HCT116 (cell line): ENCODE results near the gene RBM8A. TPM values are rescaled to one million over a fixed set of nuclear protein-coding genes. Genes with fewer than 3 reads are reported as not detected.

ENCODE experiments used
- ATAC-seq: fragments of 200-7000 bp; cut with Tn5 transposase; 2 replicates; pipeline ENCODE4 v1.9.1; 2020; ENCODE audit warnings: mild to moderate bottlenecking, moderate library complexity
- BruUV-seq: library from RNA; stranded (reverse); fragments of 400-500 nt; replicated peaks from 2 replicates; lab custom pipeline; 2021; lab: Mats Ljungman, UMichigan
- CTCF ChIA-PET: fragments of 300-600 bp; sonication (Branson Sonifier 250); formaldehyde crosslinking; loops from one replicate; lab custom pipeline; 2021; ENCODE audit warnings: antibody characterized with exemption; lab: Charles Lee
- POLR2A ChIA-PET: fragments of 300-600, 350-600 bp; sonication (Branson Sonifier 250); formaldehyde crosslinking; loops from one replicate; lab custom pipeline; 2021; ENCODE audit warnings: antibody characterized with exemption; lab: Charles Lee
- RAD21 ChIA-PET, 2 experiments: fragments of 300-600 bp; sonication (Branson Sonifier 250); formaldehyde crosslinking; loops; one replicate each; lab custom pipeline; 2023; ENCODE audit warnings: low total read pairs in 2 of 2; ENCODE audit not compliant: uncharacterized antibody in 2 of 2, unreplicated experiment in 2 of 2, low non-redundant PET in 1 of 2; lab: Charles Lee
- DNase-seq: peaks from one replicate; pipeline ENCODE4 v3.0.0-alpha.2; 2010; ENCODE audit warnings: low read depth, low spot score
- H2AFZ ChIP-seq: fragments of 200-600 bp; shearing (Covaris generic), sonication (generic); 2 replicates; pipeline ENCODE4 v1.6.1; 2017; ENCODE audit warnings: low read depth, mixed run types, mixed read lengths, antibody characterized with exemption, low read length; ENCODE audit not compliant: poor library complexity, severe bottlenecking
- H3K27ac ChIP-seq: 2 replicates; pipeline ENCODE4 v1.5.1; 2012; ENCODE audit warnings: low read depth, low read length
- H3K27me3 ChIP-seq: fragments of 200-600 bp; sonication (generic); 2 replicates; pipeline ENCODE4 v1.6.1; 2016; ENCODE audit warnings: mixed run types, low read length, mixed read lengths; ENCODE audit not compliant: insufficient read depth
- H3K36me3 ChIP-seq, 2 experiments: fragments of 200-500 bp in 1 of 2; fragments of 200-600 bp in 1 of 2; sonication (Bioruptor generic) in 1 of 2; sonication (generic) in 1 of 2; 2 replicates each; pipeline versions ENCODE4 v1.5.1 to v1.6.1; 2014 to 2016; ENCODE audit warnings: low read length in 2 of 2, inconsistent platforms in 1 of 2, mixed read lengths in 1 of 2, mixed run types in 1 of 2; ENCODE audit not compliant: insufficient read depth in 2 of 2, control insufficient read depth in 1 of 2
- H3K4me1 ChIP-seq, 2 experiments: fragments of 200-600 bp in 1 of 2; sonication (generic) in 1 of 2; 2 replicates each; pipeline versions ENCODE4 v1.5.1 to v1.6.1; 2012 to 2017; ENCODE audit warnings: low read length in 2 of 2, inconsistent platforms in 1 of 2, mild to moderate bottlenecking in 1 of 2, mixed read lengths in 1 of 2, mixed run types in 1 of 2, moderate library complexity in 1 of 2; ENCODE audit not compliant: insufficient read depth in 2 of 2, control insufficient read depth in 1 of 2
- H3K4me2 ChIP-seq: fragments of 200-600 bp; sonication (generic); 2 replicates; pipeline ENCODE4 v1.6.1; 2017; ENCODE audit warnings: mixed run types, low read length, mixed read lengths
- H3K4me3 ChIP-seq, 2 experiments: fragments of 200-600 bp in 1 of 2; sonication (generic) in 1 of 2; replicated peaks in 1 of 2; 2 replicates each; pipeline ENCODE4 v1.5.1; 2011 to 2016; ENCODE audit warnings: low read length in 2 of 2, control low read depth in 1 of 2, low read depth in 1 of 2, mild to moderate bottlenecking in 1 of 2, mixed read lengths in 1 of 2, mixed run types in 1 of 2
- H3K79me2 ChIP-seq: fragments of 200-600 bp; sonication (generic); 2 replicates; pipeline ENCODE4 v1.6.1; 2017; ENCODE audit warnings: mild to moderate bottlenecking, mixed run types, low read length, moderate library complexity, mixed read lengths; ENCODE audit not compliant: insufficient read depth
- H3K9ac ChIP-seq: fragments of 200-600 bp; sonication (generic); 2 replicates; pipeline ENCODE4 v1.6.1; 2016; ENCODE audit warnings: low read length, mixed read lengths
- H3K9me2 ChIP-seq: fragments of 200-600 bp; sonication (generic), shearing (Covaris generic); 2 replicates; pipeline ENCODE4 v1.6.1; 2017; ENCODE audit warnings: mixed run types, mild to moderate bottlenecking, moderate library complexity; ENCODE audit not compliant: insufficient read depth
- H3K9me3 ChIP-seq, 2 experiments: fragments of 200-500 bp in 1 of 2; fragments of 200-600 bp in 1 of 2; sonication (Bioruptor generic) in 1 of 2; sonication (generic) in 1 of 2; 2 replicates each; pipeline ENCODE4 v1.6.1; 2014 to 2017; ENCODE audit warnings: low read length in 2 of 2, mixed read lengths in 2 of 2, inconsistent platforms in 1 of 2, low read depth in 1 of 2, mild to moderate bottlenecking in 1 of 2, mixed run types in 1 of 2, moderate library complexity in 1 of 2; ENCODE audit not compliant: control insufficient read depth in 1 of 2, insufficient read depth in 1 of 2
- H4K20me1 ChIP-seq: fragments of 200-600 bp; sonication (generic), shearing (Covaris generic); 2 replicates; pipeline ENCODE4 v1.6.1; 2017; ENCODE audit warnings: mixed run types, mild to moderate bottlenecking, moderate library complexity; ENCODE audit not compliant: insufficient read depth
- ATF3 ChIP-seq: IDR thresholded peaks from 2 replicates; pipeline ENCODE4 v1.6.1; 2012
- CBX3 ChIP-seq: IDR thresholded peaks from 2 replicates; pipeline ENCODE4 v1.6.1; 2012; ENCODE audit warnings: low read depth
- CEBPB ChIP-seq: IDR thresholded peaks from 2 replicates; pipeline ENCODE4 v1.6.1; 2012; ENCODE audit warnings: low read depth
- CTCF ChIP-seq, 3 experiments: fragments of 200-600 bp in 1 of 3; sonication (generic) in 1 of 3; IDR thresholded peaks in 2 of 3; conservative IDR thresholded peaks in 1 of 3; 2 replicates each; pipeline ENCODE4 v1.5.1; 2012 to 2017; ENCODE audit warnings: low read depth in 2 of 3, low read length in 2 of 3, antibody characterized with exemption in 1 of 3, borderline replicate concordance in 1 of 3, control low read depth in 1 of 3, mild to moderate bottlenecking in 1 of 3, mixed read lengths in 1 of 3, mixed run types in 1 of 3, moderate library complexity in 1 of 3; ENCODE audit not compliant: insufficient read depth in 1 of 3
- ELF1 ChIP-seq: IDR thresholded peaks from 2 replicates; pipeline ENCODE4 v1.6.1; 2012; ENCODE audit warnings: low read depth, borderline replicate concordance
- EZH2phosphoT487 ChIP-seq: fragments of 200-600 bp; IDR thresholded peaks from 2 replicates; pipeline ENCODE4 v1.6.1; 2018; ENCODE audit warnings: antibody characterized with exemption, borderline replicate concordance
- FOSL1 ChIP-seq: IDR thresholded peaks from 2 replicates; pipeline ENCODE4 v1.6.1; 2012; ENCODE audit warnings: low read depth
- MAX ChIP-seq: IDR thresholded peaks from 2 replicates; pipeline ENCODE4 v1.6.1; 2012
- POLR2A ChIP-seq: IDR thresholded peaks from 2 replicates; pipeline ENCODE4 v1.7.0; 2011; ENCODE audit warnings: borderline replicate concordance; ENCODE audit not compliant: insufficient read depth, insufficient read length; ENCODE audit errors: extremely low read depth
- POLR2AphosphoS5 ChIP-seq: IDR thresholded peaks from 2 replicates; pipeline ENCODE4 v1.6.1; 2011; ENCODE audit warnings: mild to moderate bottlenecking, low read depth, low read length, moderate library complexity
- RAD21 ChIP-seq: IDR thresholded peaks from 2 replicates; pipeline ENCODE4 v1.6.1; 2012; ENCODE audit warnings: low read depth, mild to moderate bottlenecking
- SP1 ChIP-seq: IDR thresholded peaks from 2 replicates; pipeline ENCODE4 v1.6.1; 2012; ENCODE audit warnings: low read depth
- TCF7L2 ChIP-seq: IDR thresholded peaks from 2 replicates; pipeline ENCODE4 v1.7.0; 2011; ENCODE audit warnings: borderline replicate concordance, inconsistent platforms; ENCODE audit not compliant: insufficient read depth, insufficient read length; ENCODE audit errors: extremely low read depth
- YY1 ChIP-seq: IDR thresholded peaks from 2 replicates; pipeline ENCODE4 v1.6.1; 2011; ENCODE audit warnings: low read length, low read depth, moderate library complexity, mild to moderate bottlenecking; ENCODE audit not compliant: insufficient replicate concordance; ENCODE audit errors: extremely low read depth
- ZBTB33 ChIP-seq: IDR thresholded peaks from 2 replicates; pipeline ENCODE4 v1.6.1; 2011; ENCODE audit warnings: mild to moderate bottlenecking, low read length, moderate library complexity; ENCODE audit not compliant: insufficient replicate concordance; ENCODE audit errors: extremely low read depth
- ZNF274 ChIP-seq: fragments of 200-500 bp; sonication (Bioruptor generic); IDR thresholded peaks from 2 replicates; pipeline ENCODE4 v1.6.1; 2014; ENCODE audit warnings: mild to moderate bottlenecking, low read depth, low read length, inconsistent platforms
- intact Hi-C: fragments of 100-400 bp; cut with micrococcal nuclease; formaldehyde crosslinking; loops from 2 replicates; pipeline ENCODE4 v1.10.0; 2022
- total RNA-seq: library from RNA; stranded (reverse); gene quantifications from one replicate; pipeline ENCODE4 v1.2.1, GENCODE V29; 2021; ENCODE audit not compliant: unreplicated experiment

RBM8A gene
- total RNA-seq, 1 experiment from 2014 or later: 195 TPM

- ATAC-seq: no peak
- H3K27me3 ChIP-seq: no peaks in the 10 kb centered on the region
- no peak overlapping the region for H3K4me3 ChIP-seq
- H4K20me1 ChIP-seq: no peaks in the 10 kb centered on the region
- peak overlapping the region; percentile 63; the same call in 1 of the 2 replicates for H3K9ac ChIP-seq
- no peaks in the 10 kb centered on the region for H3K79me2 ChIP-seq
- no peaks in the 10 kb centered on the region for H3K9me3 ChIP-seq
- peak overlapping the region; percentile 93 for H3K4me2 ChIP-seq
- H2AFZ ChIP-seq: no peak overlapping the region
- H3K27ac ChIP-seq: no peak overlapping the region
- BruUV-seq: no TSS peak
- ChIA-PET CTCF (interaction anchor here (1.0 to 1.6 kb wide), 5 partner anchors 10 to 113 kb away, joined by 3 to 12 read pairs (median 5); partner anchors contain the start of genes NUDT17 and RBM8A), RAD21 (interaction anchor here in 1 of 2 experiments (1.5 kb wide), 1 partner anchor 126 kb away, joined by 3 read pairs; no protein-coding TSS in a partner anchor), POLR2A (interaction anchor here (1.0 to 2.0 kb wide), 8 partner anchors 11 to 678 kb away, joined by 3 to 16 read pairs (median 8); partner anchors contain the start of genes NUDT17, PIAS3 and RBM8A)
- no peaks in the 10 kb centered on the region for H3K9me2 ChIP-seq
- intact Hi-C loops: no loop called here
- H3K36me3 ChIP-seq: no peaks in the 10 kb centered on the region
- peaks cover 25 to 39% of the 10 kb centered on the region in 2 experiments for H3K4me1 ChIP-seq
- DNase-seq: no peak
- TF ChIP-seq MAX: no peak
- no peak for TF ChIP-seq FOSL1
- no peak for TF ChIP-seq POLR2A
- TF ChIP-seq SP1: no peak
- no peak for TF ChIP-seq ATF3
- no peak for TF ChIP-seq EZH2phosphoT487
- TF ChIP-seq YY1: no peak
- TF ChIP-seq CBX3: no peak
- no peak for TF ChIP-seq POLR2AphosphoS5
- TF ChIP-seq ELF1: no peak
- no peak for TF ChIP-seq RAD21
- no peak for TF ChIP-seq CEBPB
- TF ChIP-seq ZBTB33: no peak
- no peak for TF ChIP-seq ZNF274
- no peak for TF ChIP-seq CTCF (IDR thresholded peaks at IDR 0.05 in 2 of 3, conservative IDR thresholded peaks at IDR 0.05 in 1 of 3; ENCODE audit: borderline replicate concordance in 1 of 3, insufficient read depth in 1 of 3, low read depth in 2 of 3, low read length in 2 of 3)
- TF ChIP-seq TCF7L2: no peak
Observed at GRCh38 chr1:145958734-145959133, 31.4 kb upstream of the RBM8A start.
